A549 treated with Mapracorat at 1 μM for 4 hours (cell line): Measurements from ENCODE around the gene C22orf31. TPM values are rescaled to one million over a fixed set of nuclear protein-coding genes. Genes with fewer than 3 reads are reported as not detected.

Experiments used
- total RNA-seq: library from RNA; stranded (reverse); fragments of 200-300 nt; extraction: Qiagen RNA extraction; gene quantifications from 5 replicates; pipeline ENCODE4 v1.2.3, GENCODE V29; 2022

Gene C22orf31
- total RNA-seq, result not detected in 5 replicates

DNA sequence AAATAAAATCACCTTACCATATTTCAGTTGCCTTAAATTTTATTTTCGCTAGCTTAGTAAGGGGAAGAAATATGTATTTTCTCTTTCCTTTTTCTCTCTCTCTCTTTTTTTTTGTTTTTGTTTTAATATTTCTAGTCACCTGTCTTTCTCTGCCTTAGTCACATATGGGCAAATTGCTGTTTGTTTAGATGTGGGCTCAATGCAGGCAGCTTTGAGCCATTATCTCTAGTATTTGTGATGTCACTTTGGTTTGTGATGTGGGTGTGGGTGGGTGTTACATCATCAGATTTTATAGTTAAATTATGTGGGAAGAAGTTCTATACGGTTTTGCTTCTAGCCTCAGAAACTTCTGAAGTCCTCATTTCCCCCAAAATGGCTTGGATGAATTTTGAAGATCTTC is at the start of gene C22orf31:
C22orf31 (minus strand) TSS at position 59 of the 400 bp plus-strand sequence; CDS start at position 20, 39 bp downstream.

GRCh38 chr22:29072979-29073617 is 11.5 kb upstream of the C22orf31 start, which contains the start of gene KREMEN1:
TSS of gene KREMEN1 (plus strand) at chr22:29073035. CDS start at chr22:29073131, 96 bp downstream.

Other genes starting within 250 kb of the C22orf31 start
- gene ZNRF3, start 178.3 kb downstream of the C22orf31 start, total RNA-seq, result 5.0 to 8.3 TPM (median 7.1 TPM) in 5 replicates
- 3.5 to 4.7 TPM (median 4.2 TPM) in 5 replicates for gene KREMEN1, start 11.2 kb upstream of the C22orf31 start, total RNA-seq
- gene EMID1, start 144.1 kb upstream of the C22orf31 start, total RNA-seq, result 0.29 to 0.40 TPM (median 0.36 TPM) in 5 replicates
- 19.1 to 31.8 TPM (median 26.2 TPM) in 5 replicates for gene RHBDD3, start 206.2 kb upstream of the C22orf31 start, total RNA-seq
- gene EWSR1, start 206.4 kb upstream of the C22orf31 start, total RNA-seq, result 207 to 231 TPM (median 215 TPM) in 5 replicates
- gene GAS2L1, start 244.8 kb upstream of the C22orf31 start, total RNA-seq, result 23.5 to 38.2 TPM (median 34.7 TPM) in 5 replicates